K562 (cell line): ENCODE measurements around the gene KIF5C. TPM values are rescaled to one million over a fixed set of nuclear protein-coding genes. Genes with fewer than 3 reads are reported as not detected.

Source experiments
- HNRNPL ChIP-seq: fragments of 200-400 bp; formaldehyde crosslinking; IDR thresholded peaks from 2 replicates; pipeline ENCODE4 v1.6.1; 2017; ENCODE audit warnings: low read depth, mild to moderate bottlenecking, low read length
- IFI16 ChIP-seq: fragments of 250-450 bp; sonication (Bioruptor Pico); IDR thresholded peaks from 2 replicates; pipeline ENCODE4 v2.1.2; 2022; ENCODE audit warnings: mild to moderate bottlenecking, inconsistent platforms
- SIX5 ChIP-seq, 2 experiments: IDR thresholded peaks; 2 replicates each; pipeline ENCODE4 v1.6.1; 2011; ENCODE audit warnings: low read length in 2 of 2, borderline replicate concordance in 1 of 2, low read depth in 1 of 2, mild to moderate bottlenecking in 1 of 2, moderate library complexity in 1 of 2; ENCODE audit not compliant: insufficient read depth in 1 of 2
- STAT5A ChIP-seq: IDR thresholded peaks from 2 replicates; pipeline ENCODE4 v1.6.1; 2012; ENCODE audit warnings: low read length, inconsistent platforms, borderline replicate concordance
- ZNF695 ChIP-seq: fragments of 450-650 bp; formaldehyde crosslinking; IDR thresholded peaks from 2 replicates; pipeline ENCODE4 v1.4.0; 2020; ENCODE audit warnings: mild to moderate bottlenecking, moderate library complexity
- polyA plus RNA-seq, 8 experiments: library from polyadenylated mRNA; depleted of rRNA in 4 of 8; stranded (reverse) in 5 of 8; unstranded in 3 of 8; fragments of >200 nt; fragmentation: Nextera tagmentation in 2 of 8; fragmentation: Illumina TruSeq in 1 of 8; extraction: Ambion mirVana in 2 of 8; extraction: Trizol in 1 of 8; gene quantifications; 2 replicates each; pipeline versions ENCODE4 v1.2.1 to v1.2.3, GENCODE V29; 2011 to 2014; ENCODE audit warnings: inconsistent platforms in 1 of 8, missing spikeins in 1 of 8
- total RNA-seq, 7 experiments: library from RNA; depleted of rRNA in 6 of 7; stranded (reverse); fragments of >200 nt in 6 of 7; fragmentation: Illumina TruSeq in 2 of 7; extraction: Trizol in 2 of 7; gene quantifications; 2 replicates each; pipeline versions ENCODE4 v1.2.1 to v1.2.3, GENCODE V29; 2011 to 2021; ENCODE audit warnings: low replicate concordance in 1 of 7
- TF ChIP-seq, protein P1 (sequence below): sonication (generic); formaldehyde crosslinking; IDR thresholded peaks from 2 replicates; pipeline ENCODE4 v1.8.0; 2022; ENCODE audit warnings: mild to moderate bottlenecking, low read depth, missing genetic modification reagents
- TF ChIP-seq, protein P2 (sequence below): fragments of 450-650 bp; IDR thresholded peaks from 2 replicates; pipeline ENCODE4 v1.6.1; 2018; ENCODE audit warnings: mild to moderate bottlenecking, low read depth; ENCODE audit not compliant: partially characterized antibody

The KIF5C gene
- total and polyA plus RNA-seq, 9 of the 15 experiments (the other 6 are each of a cell fraction or from before 2014, with no cell fraction given) = 0.01 to 0.09 (median 0.01) TPM; not detected in 6

DNA sequence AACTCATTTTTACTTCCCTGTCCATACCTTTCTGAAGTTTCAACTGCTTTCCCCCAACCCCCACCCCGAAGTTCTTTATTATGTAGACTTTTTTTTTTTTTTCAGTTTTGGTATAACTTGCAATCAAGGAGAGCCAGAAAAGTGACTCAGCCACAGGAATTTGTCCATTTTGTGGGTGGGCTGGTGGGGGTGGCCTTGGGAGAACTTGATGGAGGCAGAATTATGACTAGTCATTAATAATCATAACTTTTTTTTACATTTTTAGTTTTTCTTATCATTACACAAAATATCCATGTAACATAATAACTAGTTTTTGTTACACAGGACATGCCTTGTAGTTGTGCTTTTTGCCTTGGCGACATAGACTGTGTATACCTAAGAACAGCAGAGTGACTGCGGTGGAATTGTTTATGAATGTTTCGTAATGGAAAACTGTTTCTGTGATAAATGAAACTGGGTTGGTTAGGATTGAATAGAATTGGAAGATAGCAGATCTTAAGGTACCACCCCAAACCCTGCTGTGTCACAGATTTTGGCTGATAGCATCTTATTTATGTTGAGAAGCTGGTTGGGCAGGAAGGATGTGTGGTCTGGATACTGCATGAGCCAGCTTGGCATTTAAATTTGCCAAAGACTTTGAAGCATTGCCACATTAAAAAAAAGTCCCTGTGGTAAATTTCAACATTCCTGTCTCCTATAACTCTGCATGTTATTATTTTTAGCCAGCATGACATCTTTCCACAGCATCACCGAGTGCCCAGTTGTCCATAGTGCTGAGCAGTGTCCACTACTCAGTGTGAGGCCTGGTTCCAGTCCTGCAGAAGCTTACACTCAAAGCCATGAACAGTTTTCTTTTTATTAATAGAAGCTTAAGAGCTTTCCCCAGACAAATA lies 194.2 kb downstream of the KIF5C start (continued):
- TF ChIP-seq STAT5A = no peak
- TF ChIP-seq SIX5 (IDR thresholded peaks at IDR 0.05; ENCODE audit: borderline replicate concordance in 1 of 2, insufficient read depth in 1 of 2, low read depth in 1 of 2, low read length in 2 of 2) = no peak
- TF ChIP-seq IFI16 = no peak
- TF ChIP-seq ZNF695 = no peak
- TF ChIP-seq, protein P1, sequence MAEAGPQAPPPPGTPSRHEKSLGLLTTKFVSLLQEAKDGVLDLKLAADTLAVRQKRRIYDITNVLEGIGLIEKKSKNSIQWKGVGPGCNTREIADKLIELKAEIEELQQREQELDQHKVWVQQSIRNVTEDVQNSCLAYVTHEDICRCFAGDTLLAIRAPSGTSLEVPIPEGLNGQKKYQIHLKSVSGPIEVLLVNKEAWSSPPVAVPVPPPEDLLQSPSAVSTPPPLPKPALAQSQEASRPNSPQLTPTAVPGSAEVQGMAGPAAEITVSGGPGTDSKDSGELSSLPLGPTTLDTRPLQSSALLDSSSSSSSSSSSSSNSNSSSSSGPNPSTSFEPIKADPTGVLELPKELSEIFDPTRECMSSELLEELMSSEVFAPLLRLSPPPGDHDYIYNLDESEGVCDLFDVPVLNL (CRISPR knock-in tag) = no peak
- no peak for TF ChIP-seq HNRNPL
- TF ChIP-seq, protein P2, sequence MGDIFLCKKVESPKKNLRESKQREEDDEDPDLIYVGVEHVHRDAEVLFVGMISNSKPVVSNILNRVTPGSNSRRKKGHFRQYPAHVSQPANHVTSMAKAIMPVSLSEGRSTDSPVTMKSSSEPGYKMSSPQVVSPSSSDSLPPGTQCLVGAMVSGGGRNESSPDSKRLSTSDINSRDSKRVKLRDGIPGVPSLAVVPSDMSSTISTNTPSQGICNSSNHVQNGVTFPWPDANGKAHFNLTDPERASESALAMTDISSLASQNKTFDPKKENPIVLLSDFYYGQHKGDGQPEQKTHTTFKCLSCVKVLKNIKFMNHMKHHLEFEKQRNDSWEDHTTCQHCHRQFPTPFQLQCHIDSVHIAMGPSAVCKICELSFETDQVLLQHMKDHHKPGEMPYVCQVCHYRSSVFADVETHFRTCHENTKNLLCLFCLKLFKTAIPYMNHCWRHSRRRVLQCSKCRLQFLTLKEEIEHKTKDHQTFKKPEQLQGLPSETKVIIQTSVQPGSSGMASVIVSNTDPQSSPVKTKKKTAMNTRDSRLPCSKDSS = no peak
